Mesenchymal stem cell (in vitro differentiated cells and primary cell): Measurements from ENCODE around the gene MKI67.
A peak's percentile ranks its signal among the peaks of the same experiment; 100 is the strongest.

Experiments
- DNase-seq: peaks from one replicate; pipeline ENCODE4 v3.0.0-alpha.2; 2013
- H2AFZ ChIP-seq: one replicate; pipeline ENCODE4 v1.6.1; 2013; ENCODE audit warnings: low read depth, mild to moderate bottlenecking, control low read depth, inconsistent platforms, low read length, moderate library complexity
- H2AK5ac ChIP-seq: 2 replicates; pipeline ENCODE4 v1.6.1; 2013; ENCODE audit warnings: low read length, moderate library complexity, mild to moderate bottlenecking, inconsistent platforms; ENCODE audit not compliant: severe bottlenecking
- H2BK120ac ChIP-seq: one replicate; pipeline ENCODE4 v1.6.1; 2013; ENCODE audit warnings: low read depth, mild to moderate bottlenecking, inconsistent platforms, low read length, moderate library complexity
- H2BK12ac ChIP-seq, 2 experiments: one replicate each; pipeline ENCODE4 v1.6.1; 2013; ENCODE audit warnings: inconsistent platforms in 2 of 2, low read length in 2 of 2, mild to moderate bottlenecking in 2 of 2, moderate library complexity in 2 of 2, control low read depth in 1 of 2
- H2BK15ac ChIP-seq: one replicate; pipeline ENCODE4 v1.6.1; 2013; ENCODE audit warnings: mild to moderate bottlenecking, low read depth, inconsistent platforms; ENCODE audit not compliant: poor library complexity, severe bottlenecking
- H2BK5ac ChIP-seq: 2 replicates; pipeline ENCODE4 v1.6.1; 2013; ENCODE audit warnings: low read depth, mild to moderate bottlenecking, low read length, control low read depth, inconsistent platforms; ENCODE audit not compliant: poor library complexity, severe bottlenecking
- H3K14ac ChIP-seq, 2 experiments: one replicate each; pipeline ENCODE4 v1.6.1; 2013; ENCODE audit warnings: inconsistent platforms in 2 of 2, low read length in 2 of 2, control low read depth in 1 of 2, mild to moderate bottlenecking in 1 of 2, moderate library complexity in 1 of 2
- H3K18ac ChIP-seq, 2 experiments: one replicate each; pipeline ENCODE4 v1.6.1; 2013; ENCODE audit warnings: inconsistent platforms in 2 of 2, low read length in 2 of 2, control low read depth in 1 of 2, low read depth in 1 of 2, mild to moderate bottlenecking in 1 of 2
- H3K23ac ChIP-seq, 2 experiments: one replicate each; pipeline ENCODE4 v1.6.1; 2013; ENCODE audit warnings: inconsistent platforms in 2 of 2, low read length in 2 of 2, mild to moderate bottlenecking in 2 of 2, moderate library complexity in 2 of 2, control low read depth in 1 of 2
- H3K27ac ChIP-seq: 2 replicates; pipeline ENCODE4 v1.5.1; 2013; ENCODE audit warnings: mild to moderate bottlenecking, moderate library complexity, low read length, control low read depth, inconsistent platforms; ENCODE audit not compliant: poor library complexity, severe bottlenecking
- H3K27me3 ChIP-seq, 2 experiments: 2 replicates each; pipeline versions ENCODE4 v1.6.1 to v1.7.0; 2013; ENCODE audit warnings: low read length in 2 of 2, mild to moderate bottlenecking in 2 of 2, moderate library complexity in 2 of 2, control low read depth in 1 of 2, inconsistent platforms in 1 of 2; ENCODE audit not compliant: control insufficient read depth in 1 of 2, insufficient read depth in 1 of 2
- H3K36me3 ChIP-seq, 2 experiments: 2 replicates each; pipeline versions ENCODE4 v1.6.1 to v1.7.0; 2013; ENCODE audit warnings: low read length in 2 of 2, control low read depth in 1 of 2, inconsistent platforms in 1 of 2, low read depth in 1 of 2, mild to moderate bottlenecking in 1 of 2; ENCODE audit not compliant: insufficient read depth in 2 of 2, control insufficient read depth in 1 of 2
- H3K4ac ChIP-seq, 2 experiments: one replicate each; pipeline ENCODE4 v1.6.1; 2013; ENCODE audit warnings: inconsistent platforms in 2 of 2, low read length in 2 of 2, mild to moderate bottlenecking in 2 of 2, moderate library complexity in 2 of 2, control low read depth in 1 of 2, low read depth in 1 of 2
- H3K4me1 ChIP-seq: 2 replicates; pipeline ENCODE4 v1.6.1; 2013; ENCODE audit warnings: low read depth, low read length, control low read depth; ENCODE audit not compliant: control insufficient read depth, insufficient read depth
- H3K4me2 ChIP-seq: 2 replicates; pipeline ENCODE4 v1.6.1; 2013; ENCODE audit warnings: low read length, mild to moderate bottlenecking, inconsistent platforms; ENCODE audit not compliant: poor library complexity, severe bottlenecking
- H3K4me3 ChIP-seq, 2 experiments: 2 replicates each; pipeline versions ENCODE4 v1.5.1 to v1.7.0; 2013; ENCODE audit warnings: low read length in 2 of 2, mild to moderate bottlenecking in 2 of 2, control low read depth in 1 of 2, low read depth in 1 of 2; ENCODE audit not compliant: insufficient read depth in 1 of 2
- H3K79me1 ChIP-seq: replicated peaks from 2 replicates; pipeline ENCODE4 v1.6.1; 2013; ENCODE audit warnings: mild to moderate bottlenecking, control low read depth, low read length, inconsistent platforms; ENCODE audit not compliant: poor library complexity, severe bottlenecking
- H3K9ac ChIP-seq: 2 replicates; pipeline ENCODE4 v1.7.0; 2013; ENCODE audit warnings: mild to moderate bottlenecking, low read length, moderate library complexity
- H3K9me3 ChIP-seq: 2 replicates; pipeline ENCODE4 v1.7.0; 2013; ENCODE audit warnings: mild to moderate bottlenecking, low read length; ENCODE audit not compliant: control insufficient read depth
- H4K8ac ChIP-seq: one replicate; pipeline ENCODE4 v1.6.1; 2013; ENCODE audit warnings: inconsistent platforms, mild to moderate bottlenecking, low read length, moderate library complexity
- H4K91ac ChIP-seq: one replicate; pipeline ENCODE4 v1.6.1; 2013; ENCODE audit warnings: mild to moderate bottlenecking, low read length, inconsistent platforms
- WGBS: methylation state at CpG from one replicate; pipeline ENCODE4 v1.1.7; 2013; ENCODE audit warnings: mixed read lengths; 5-methylcytosine and 5-hydroxymethylcytosine counted together

Gene MKI67

GRCh38 chr10:128052696-128053095 lies 73.5 kb downstream of the MKI67 start:
- 98% methylated on average over 7 of the region's 7 CpGs for WGBS
- Histone ChIP-seq H3K4me3 (no peak overlapping the region), H2BK12ac (no peak overlapping the region), H4K91ac (no peak overlapping the region), H2BK120ac (no peak overlapping the region), H3K79me1 (peaks cover 2% of the 10 kb centered on the region), H3K18ac (no peak overlapping the region), H3K14ac (no peak overlapping the region), H3K27me3 (no peaks in the 10 kb centered on the region), H3K36me3 (peaks cover 7 to 30% of the 10 kb centered on the region in 2 experiments), H3K4ac (no peak overlapping the region), H3K27ac (no peak overlapping the region), H2AK5ac (no peak overlapping the region), H3K4me1 (peaks cover 2% of the 10 kb centered on the region), H3K9me3 (no peaks in the 10 kb centered on the region), H2BK15ac (no peak overlapping the region), H3K9ac (no peak overlapping the region), H2AFZ (no peak overlapping the region), H3K4me2 (no peak overlapping the region), H3K23ac (no peak overlapping the region), H4K8ac (no peak overlapping the region), H2BK5ac (no peak overlapping the region)
- DNase-seq: no peak

- Histone ChIP-seq H2AK5ac (no peak overlapping the region), H3K23ac (no peak overlapping the region), H3K27me3 (no peaks in the 10 kb centered on the region), H3K9ac (no peak overlapping the region), H4K8ac (no peak overlapping the region), H3K4me2 (no peak overlapping the region), H2AFZ (no peak overlapping the region), H2BK120ac (no peak overlapping the region), H3K4me3 (no peak overlapping the region), H3K14ac (no peak overlapping the region), H4K91ac (no peak overlapping the region), H2BK15ac (peak overlapping the region; percentile 30), H2BK12ac (no peak overlapping the region), H3K4me1 (peaks cover 7% of the 10 kb centered on the region), H3K18ac (no peak overlapping the region), H3K4ac (no peak overlapping the region), H3K9me3 (no peaks in the 10 kb centered on the region), H3K79me1 (peaks cover 2% of the 10 kb centered on the region), H2BK5ac (no peak overlapping the region), H3K36me3 (peaks cover 7 to 27% of the 10 kb centered on the region in 2 experiments), H3K27ac (no peak overlapping the region)
- no peak for DNase-seq
- WGBS: 77% methylated on average over 5 of the region's 5 CpGs
Observed at GRCh38 chr10:128051548-128051947, 74.7 kb downstream of the MKI67 start.

- no peak overlapping the region for H2AK5ac ChIP-seq
- no peaks in the 10 kb centered on the region for H3K9me3 ChIP-seq
- H3K18ac ChIP-seq: no peak overlapping the region
- no peak overlapping the region for H2BK12ac ChIP-seq
- H3K27me3 ChIP-seq: no peaks in the 10 kb centered on the region
- no peak overlapping the region for H3K23ac ChIP-seq
- no peak overlapping the region for H3K27ac ChIP-seq
- H2AFZ ChIP-seq: no peak overlapping the region
- no peak overlapping the region for H4K8ac ChIP-seq
- H3K4ac ChIP-seq: no peak overlapping the region
- H3K4me3 ChIP-seq: peak overlapping the region in 1 of 2 experiments; percentile 27
- H3K14ac ChIP-seq: no peak overlapping the region
- H3K36me3 ChIP-seq: peaks cover 7 to 22% of the 10 kb centered on the region in 2 experiments
- H4K91ac ChIP-seq: no peak overlapping the region
- no peak overlapping the region for H3K4me2 ChIP-seq
- H3K4me1 ChIP-seq: peaks cover 6% of the 10 kb centered on the region
- no peak overlapping the region for H2BK15ac ChIP-seq
- H3K79me1 ChIP-seq: peaks cover 2% of the 10 kb centered on the region
- no peak overlapping the region for H2BK5ac ChIP-seq
- no peak for DNase-seq
- no peak overlapping the region for H2BK120ac ChIP-seq
- no peak overlapping the region for H3K9ac ChIP-seq
Observed at GRCh38 chr10:128050936-128051335, 75.3 kb downstream of the MKI67 start.

- no peak for DNase-seq
- H2BK5ac ChIP-seq: no peak overlapping the region
- peaks cover 2% of the 10 kb centered on the region for H3K79me1 ChIP-seq
- no peak overlapping the region for H3K4ac ChIP-seq
- H3K36me3 ChIP-seq: peaks cover 7 to 15% of the 10 kb centered on the region in 2 experiments
- H3K14ac ChIP-seq: no peak overlapping the region
- no peak overlapping the region for H3K23ac ChIP-seq
- no peak overlapping the region for H2BK12ac ChIP-seq
- H2BK120ac ChIP-seq: no peak overlapping the region
- H2AK5ac ChIP-seq: no peak overlapping the region
- no peak overlapping the region for H3K4me3 ChIP-seq
- H3K27me3 ChIP-seq: no peaks in the 10 kb centered on the region
- H4K8ac ChIP-seq: no peak overlapping the region
- no peak overlapping the region for H3K9ac ChIP-seq
- no peak overlapping the region for H3K27ac ChIP-seq
- no peak overlapping the region for H3K18ac ChIP-seq
- H3K4me2 ChIP-seq: no peak overlapping the region
- no peak overlapping the region for H2AFZ ChIP-seq
- H4K91ac ChIP-seq: no peak overlapping the region
- H3K4me1 ChIP-seq: peaks cover 6% of the 10 kb centered on the region
- whole genome bisulfite sequencing: 99% methylated on average over 1 of the region's 1 CpG
- no peak overlapping the region for H2BK15ac ChIP-seq
- H3K9me3 ChIP-seq: no peaks in the 10 kb centered on the region
Observed at GRCh38 chr10:128050121-128050516, 76.1 kb downstream of the MKI67 start.
